ENCODE data around the gene NRXN3. TPM values are rescaled to one million over a fixed set of nuclear protein-coding genes. Genes with fewer than 3 reads are reported as not detected.

NRXN3 gene
- total and polyA plus RNA-seq, 2 donors (not counting 1 experiment from before 2014, with no cell fraction given), result 0.83 to 34.6 TPM

GRCh38 chr14:79332504-79333197, 1162.5 kb downstream of the NRXN3 start:
- no peaks in the 10 kb centered on the region for H3K36me3 ChIP-seq (ENCODE audit: control insufficient read depth, insufficient read depth, low read length)
- H3K27ac ChIP-seq (ENCODE audit: insufficient read depth, low read length), result no peak overlapping the region
- peak in 1 of 2 donors; percentile 32 for DNase-seq (ENCODE audit: low read depth in 2 of 2)
- H3K27me3 ChIP-seq (ENCODE audit: control insufficient read depth, insufficient read depth, low read length), result no peaks in the 10 kb centered on the region
- H3K4me3 ChIP-seq (replicated peaks in 1 of 4; ENCODE audit: control extremely low read depth in 1 of 4, insufficient read depth in 1 of 4, low read depth in 3 of 4, low read length in 4 of 4), result no peak overlapping the region
- no peak overlapping the region for H3K9ac ChIP-seq (ENCODE audit: insufficient read depth, low read length)
- no peaks in the 10 kb centered on the region for H3K9me3 ChIP-seq (ENCODE audit: control insufficient read depth, insufficient read depth, low read depth, low read length)
- H3K4me1 ChIP-seq (ENCODE audit: control insufficient read depth, extremely low read depth, insufficient read depth, low read length), result no peaks in the 10 kb centered on the region
- H3K4me2 ChIP-seq (ENCODE audit: extremely low read depth, insufficient read depth, low read length), result no peak overlapping the region
- H4K20me1 ChIP-seq (ENCODE audit: control insufficient read depth, extremely low read depth, insufficient read depth, low read length), result no peaks in the 10 kb centered on the region
- no peak overlapping the region for H2AFZ ChIP-seq (ENCODE audit: low read length)
- TF ChIP-seq CTCF (conservative IDR thresholded peaks at IDR 0.05 in 1 of 2, IDR thresholded peaks at IDR 0.05 in 1 of 2; ENCODE audit: low read depth in 1 of 2, low read length in 2 of 2) (no peak), EZH2 (IDR thresholded peaks at IDR 0.05; ENCODE audit: low read length, missing control alignments) (no peak)
- no peaks in the 10 kb centered on the region for H3K79me2 ChIP-seq (ENCODE audit: control insufficient read depth, insufficient read depth, low read length)

- Histone ChIP-seq H3K79me2 (ENCODE audit: control insufficient read depth, insufficient read depth, low read length) (no peaks in the 10 kb centered on the region), H3K9ac (ENCODE audit: insufficient read depth, low read length) (no peak overlapping the region), H3K9me3 (ENCODE audit: control insufficient read depth, insufficient read depth, low read depth, low read length) (no peaks in the 10 kb centered on the region), H3K27me3 (ENCODE audit: control insufficient read depth, insufficient read depth, low read length) (no peaks in the 10 kb centered on the region), H4K20me1 (ENCODE audit: control insufficient read depth, extremely low read depth, insufficient read depth, low read length) (no peaks in the 10 kb centered on the region), H3K4me2 (ENCODE audit: extremely low read depth, insufficient read depth, low read length) (no peak overlapping the region), H3K27ac (ENCODE audit: insufficient read depth, low read length) (no peak overlapping the region), H2AFZ (ENCODE audit: low read length) (no peak overlapping the region), H3K36me3 (ENCODE audit: control insufficient read depth, insufficient read depth, low read length) (no peaks in the 10 kb centered on the region), H3K4me1 (ENCODE audit: control insufficient read depth, extremely low read depth, insufficient read depth, low read length) (no peaks in the 10 kb centered on the region), H3K4me3 (replicated peaks in 1 of 4; ENCODE audit: control extremely low read depth in 1 of 4, insufficient read depth in 1 of 4, low read depth in 3 of 4, low read length in 4 of 4) (no peak overlapping the region)
- peak in 1 of 2 donors; percentile 29 for DNase-seq (ENCODE audit: low read depth in 2 of 2)
- TF ChIP-seq EZH2 (IDR thresholded peaks at IDR 0.05; ENCODE audit: low read length, missing control alignments), result no peak
- no peak for TF ChIP-seq CTCF (conservative IDR thresholded peaks at IDR 0.05 in 1 of 2, IDR thresholded peaks at IDR 0.05 in 1 of 2; ENCODE audit: low read depth in 1 of 2, low read length in 2 of 2)
Measured at GRCh38 chr14:79333198-79333546, 1163.0 kb downstream of the NRXN3 start.

GRCh38 chr14:79334272-79334671, 1164.1 kb downstream of the NRXN3 start:
- Histone ChIP-seq H4K20me1 (ENCODE audit: control insufficient read depth, extremely low read depth, insufficient read depth, low read length) (no peaks in the 10 kb centered on the region), H2AFZ (ENCODE audit: low read length) (no peak overlapping the region), H3K27me3 (ENCODE audit: control insufficient read depth, insufficient read depth, low read length) (no peaks in the 10 kb centered on the region), H3K9ac (ENCODE audit: insufficient read depth, low read length) (no peak overlapping the region), H3K27ac (ENCODE audit: insufficient read depth, low read length) (no peak overlapping the region), H3K4me1 (ENCODE audit: control insufficient read depth, extremely low read depth, insufficient read depth, low read length) (no peaks in the 10 kb centered on the region), H3K79me2 (ENCODE audit: control insufficient read depth, insufficient read depth, low read length) (no peaks in the 10 kb centered on the region), H3K4me3 (replicated peaks in 1 of 4; ENCODE audit: control extremely low read depth in 1 of 4, insufficient read depth in 1 of 4, low read depth in 3 of 4, low read length in 4 of 4) (no peak overlapping the region), H3K36me3 (ENCODE audit: control insufficient read depth, insufficient read depth, low read length) (no peaks in the 10 kb centered on the region), H3K4me2 (ENCODE audit: extremely low read depth, insufficient read depth, low read length) (no peak overlapping the region), H3K9me3 (ENCODE audit: control insufficient read depth, insufficient read depth, low read depth, low read length) (no peaks in the 10 kb centered on the region)
- no peak for DNase-seq (ENCODE audit: low read depth in 2 of 2)
- TF ChIP-seq EZH2 (IDR thresholded peaks at IDR 0.05; ENCODE audit: low read length, missing control alignments) (no peak), CTCF (conservative IDR thresholded peaks at IDR 0.05 in 1 of 2, IDR thresholded peaks at IDR 0.05 in 1 of 2; ENCODE audit: low read depth in 1 of 2, low read length in 2 of 2) (no peak)

Measured in fibroblast of lung (primary cell).